GM19372 (cell line): ENCODE results near the gene HBE1.
A peak's percentile ranks its signal among the peaks of the same experiment; 100 is the strongest.

Experiments used
- ATAC-seq: cut with Tn5 transposase; IDR thresholded peaks from one replicate; pipeline ENCODE4 v1.9.1; 2021; ENCODE audit warnings: mild to moderate bottlenecking, low read depth, moderate library complexity; ENCODE audit not compliant: unreplicated experiment

The HBE1 gene

GRCh38 chr11:5286351-5286750, 16.6 kb upstream of the HBE1 start:
- no peak for ATAC-seq

DNA sequence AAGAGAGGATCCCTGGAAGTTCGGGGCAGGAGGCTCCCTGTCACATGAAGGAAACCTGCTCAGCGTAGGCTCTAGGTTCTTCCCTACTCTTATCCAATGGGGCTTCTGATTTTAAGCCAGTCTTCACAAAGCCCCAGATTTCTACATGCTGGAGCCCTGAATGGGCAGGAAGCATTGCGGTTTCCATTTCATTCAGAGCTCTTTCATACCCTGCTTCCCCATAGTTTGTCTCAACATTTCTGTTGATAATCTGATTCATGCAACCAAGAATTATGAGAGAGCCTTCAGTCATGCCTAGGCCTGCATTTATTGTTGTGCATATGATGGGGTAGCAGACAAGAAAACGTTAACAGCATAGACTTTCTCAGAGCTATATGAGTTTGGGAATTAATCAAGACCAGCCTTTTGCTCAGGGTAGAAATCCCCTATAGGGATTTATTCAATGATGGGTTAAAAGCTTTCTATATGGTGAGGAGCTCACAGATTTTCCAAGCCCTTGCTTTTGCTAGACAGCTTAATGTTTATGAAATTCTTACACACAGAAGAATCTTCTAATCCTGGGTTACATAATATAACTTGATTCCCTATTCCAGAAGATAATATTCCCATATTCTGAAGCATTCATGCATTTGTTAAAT, 16.1 kb upstream of the HBE1 start:
- no peak for ATAC-seq

DNA sequence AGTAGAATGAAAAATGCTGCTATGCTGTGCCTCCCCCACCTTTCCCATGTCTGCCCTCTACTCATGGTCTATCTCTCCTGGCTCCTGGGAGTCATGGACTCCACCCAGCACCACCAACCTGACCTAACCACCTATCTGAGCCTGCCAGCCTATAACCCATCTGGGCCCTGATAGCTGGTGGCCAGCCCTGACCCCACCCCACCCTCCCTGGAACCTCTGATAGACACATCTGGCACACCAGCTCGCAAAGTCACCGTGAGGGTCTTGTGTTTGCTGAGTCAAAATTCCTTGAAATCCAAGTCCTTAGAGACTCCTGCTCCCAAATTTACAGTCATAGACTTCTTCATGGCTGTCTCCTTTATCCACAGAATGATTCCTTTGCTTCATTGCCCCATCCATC, 14.9 kb upstream of the HBE1 start:
- ATAC-seq: no peak

GRCh38 chr11:5283882-5284281, 14.1 kb upstream of the HBE1 start:
- ATAC-seq: no peak

- ATAC-seq: no peak
Observed at GRCh38 chr11:5283086-5283485, 13.3 kb upstream of the HBE1 start.

- no peak for ATAC-seq
Observed at GRCh38 chr11:5282628-5283027, 12.9 kb upstream of the HBE1 start.

DNA sequence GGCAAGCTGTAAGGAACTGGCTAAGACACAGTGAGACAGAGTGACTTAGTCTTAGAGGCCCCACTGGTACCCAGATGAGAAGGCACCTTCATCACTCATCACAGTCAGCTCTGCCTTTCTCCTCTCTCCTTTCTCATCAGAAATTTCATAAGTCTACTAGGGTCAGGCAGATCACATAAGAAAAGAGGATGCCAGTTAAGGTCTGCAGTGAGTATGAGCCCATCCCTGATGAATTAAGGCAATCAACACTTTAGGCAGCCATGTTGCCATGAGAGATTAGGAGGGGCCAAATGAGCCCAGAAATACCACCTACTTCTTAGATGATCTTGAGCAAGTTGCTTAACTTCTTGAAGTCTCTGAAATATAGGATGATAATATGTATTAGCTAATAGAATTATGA, 11.9 kb upstream of the HBE1 start:
- ATAC-seq: no peak

DNA sequence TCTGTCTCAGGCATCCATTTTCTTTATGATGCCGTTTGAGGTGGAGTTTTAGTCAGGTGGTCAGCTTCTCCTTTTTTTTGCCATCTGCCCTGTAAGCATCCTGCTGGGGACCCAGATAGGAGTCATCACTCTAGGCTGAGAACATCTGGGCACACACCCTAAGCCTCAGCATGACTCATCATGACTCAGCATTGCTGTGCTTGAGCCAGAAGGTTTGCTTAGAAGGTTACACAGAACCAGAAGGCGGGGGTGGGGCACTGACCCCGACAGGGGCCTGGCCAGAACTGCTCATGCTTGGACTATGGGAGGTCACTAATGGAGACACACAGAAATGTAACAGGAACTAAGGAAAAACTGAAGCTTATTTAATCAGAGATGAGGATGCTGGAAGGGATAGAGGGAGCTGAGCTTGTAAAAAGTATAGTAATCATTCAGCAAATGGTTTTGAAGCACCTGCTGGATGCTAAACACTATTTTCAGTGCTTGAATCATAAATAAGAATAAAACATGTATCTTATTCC, 10.9 kb upstream of the HBE1 start:
- ATAC-seq: peak; percentile 93

- no peak for ATAC-seq
Observed at GRCh38 chr11:5279471-5280090, 9.8 kb upstream of the HBE1 start.

- no peak for ATAC-seq
Observed at GRCh38 chr11:5277807-5278382, 8.2 kb upstream of the HBE1 start.

DNA sequence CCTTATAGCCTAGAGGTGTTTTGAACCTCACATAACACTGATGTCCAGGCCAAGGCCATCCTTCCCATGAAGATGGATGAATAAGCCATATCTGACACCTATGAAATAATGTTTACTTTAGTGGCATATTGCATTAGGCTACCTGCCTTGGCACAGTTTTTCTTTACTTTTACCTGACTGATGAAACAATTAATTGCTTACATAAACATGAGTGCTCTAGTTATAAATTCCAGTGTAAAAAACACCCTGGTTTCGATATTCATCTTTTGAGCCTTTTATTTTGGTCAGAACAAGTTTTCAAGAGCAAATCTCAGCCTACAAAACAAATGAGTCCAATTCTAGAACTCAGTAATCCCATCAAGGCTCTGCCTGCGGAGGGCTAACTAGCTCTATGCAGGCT, 7.0 kb upstream of the HBE1 start:
- ATAC-seq: no peak

DNA sequence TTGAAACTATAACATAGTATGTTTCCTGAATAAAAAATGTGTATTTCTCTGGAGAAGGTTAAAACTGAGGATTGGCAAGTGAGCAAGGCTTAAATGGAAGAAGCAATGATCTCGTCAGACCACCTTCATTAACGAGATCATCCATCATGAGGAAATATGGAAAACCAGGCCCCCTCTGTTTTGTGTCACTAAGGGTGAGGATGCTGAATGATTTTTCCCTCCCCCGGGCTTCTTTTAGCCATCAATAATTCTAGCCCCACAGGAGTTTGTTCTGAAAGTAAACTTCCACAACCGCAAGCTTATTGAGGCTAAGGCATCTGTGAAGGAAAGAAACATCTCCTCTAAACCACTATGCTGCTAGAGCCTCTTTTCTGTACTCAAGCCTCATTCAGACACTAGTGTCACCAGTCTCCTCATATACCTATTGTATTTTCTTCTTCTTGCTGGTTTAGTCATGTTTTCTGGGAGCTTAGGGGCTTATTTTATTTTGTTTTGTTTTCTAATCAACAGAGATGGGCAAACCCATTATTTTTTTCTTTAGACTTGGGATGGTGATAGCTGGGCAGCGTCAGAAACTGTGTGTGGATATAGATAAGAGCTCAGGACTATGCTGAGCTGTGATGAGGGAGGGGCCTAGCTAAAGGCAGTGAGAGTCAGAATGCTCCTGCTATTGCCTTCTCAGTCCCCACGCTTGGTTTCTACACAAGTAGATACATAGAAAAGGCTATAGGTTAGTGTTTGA, 5.8 kb upstream of the HBE1 start:
- ATAC-seq: no peak

- no peak for ATAC-seq
Observed at GRCh38 chr11:5274395-5274794, 4.7 kb upstream of the HBE1 start.

- no peak for ATAC-seq
Observed at GRCh38 chr11:5272395-5273017, 2.8 kb upstream of the HBE1 start.

DNA sequence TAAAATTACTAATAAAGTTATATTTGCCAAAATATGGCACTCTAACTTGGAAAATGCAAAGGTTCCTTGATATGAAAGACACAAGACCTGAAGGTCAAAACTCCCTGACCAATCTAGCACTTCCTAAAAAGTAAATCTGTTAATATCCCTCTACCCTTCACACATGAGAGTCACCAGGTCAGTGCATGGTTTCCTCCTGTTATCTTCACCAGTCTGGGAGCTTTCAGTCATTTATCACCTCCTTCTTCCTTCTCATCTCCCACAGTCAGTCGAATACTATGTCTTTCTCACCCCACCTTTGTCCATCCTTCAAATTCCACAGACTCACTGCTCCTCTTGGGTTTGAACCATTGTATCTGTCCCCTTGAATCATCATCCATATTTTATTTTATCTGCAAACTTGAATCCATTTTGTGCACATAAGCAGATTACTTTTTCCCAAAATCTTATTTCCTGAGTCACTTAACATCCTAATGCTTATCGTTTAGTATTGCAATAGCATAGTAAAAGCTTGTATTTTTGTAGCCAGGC, 2.6 kb downstream of the HBE1 start:
- no peak for ATAC-seq

GRCh38 chr11:5266609-5267008, 3.1 kb downstream of the HBE1 start:
- ATAC-seq: no peak

DNA sequence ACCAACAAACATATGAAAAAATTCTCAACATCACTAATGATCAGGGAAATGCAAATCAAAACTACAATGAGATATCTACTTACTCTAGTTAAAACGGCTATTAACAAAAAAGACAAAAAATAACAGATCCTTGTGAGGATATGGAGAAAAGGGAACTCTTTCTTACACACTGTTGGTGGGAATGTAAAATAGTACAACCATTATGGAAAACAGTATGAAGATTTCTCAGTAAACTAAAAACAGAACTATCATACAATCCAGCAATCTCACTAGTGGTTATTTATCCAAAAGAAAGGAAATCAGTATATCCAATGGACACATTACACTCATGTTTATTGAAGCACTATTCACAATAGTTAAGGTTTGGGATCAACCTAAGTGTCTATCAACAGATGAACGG, 3.9 kb downstream of the HBE1 start:
- ATAC-seq: no peak

DNA sequence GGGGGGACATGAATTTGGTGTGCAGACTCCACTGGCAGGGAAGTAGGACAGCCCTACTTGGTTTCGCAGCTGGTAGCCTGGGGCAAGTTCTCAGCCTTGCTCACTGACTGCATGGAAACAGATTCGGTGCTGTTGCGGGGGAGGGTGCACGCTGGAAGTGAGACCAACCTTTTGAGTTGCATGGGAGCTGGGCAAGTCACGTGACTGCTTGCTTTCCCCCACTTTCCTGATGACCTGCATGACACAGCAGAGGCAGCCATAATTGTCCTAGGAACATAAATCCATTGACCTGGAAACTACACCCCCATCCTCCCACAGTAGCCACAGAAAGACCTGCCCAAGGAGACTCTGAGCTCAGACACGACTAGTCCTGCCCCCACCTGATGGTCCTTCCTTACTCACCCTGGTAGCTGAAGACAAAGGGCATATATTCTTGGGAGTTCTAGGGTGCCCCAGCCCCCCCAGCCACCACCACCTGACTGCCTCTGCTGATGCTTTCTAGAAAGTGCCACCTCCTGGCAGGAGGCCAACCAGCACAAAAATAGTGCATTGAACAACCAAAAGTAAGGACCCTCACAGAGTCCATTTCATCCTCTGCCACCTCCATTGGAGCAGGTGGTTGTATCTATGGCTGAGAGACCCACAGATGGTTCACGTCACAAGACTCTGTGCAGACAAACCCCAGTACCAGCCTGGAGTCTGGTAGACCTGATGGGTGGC, 11.0 kb downstream of the HBE1 start:
- no peak for ATAC-seq

DNA sequence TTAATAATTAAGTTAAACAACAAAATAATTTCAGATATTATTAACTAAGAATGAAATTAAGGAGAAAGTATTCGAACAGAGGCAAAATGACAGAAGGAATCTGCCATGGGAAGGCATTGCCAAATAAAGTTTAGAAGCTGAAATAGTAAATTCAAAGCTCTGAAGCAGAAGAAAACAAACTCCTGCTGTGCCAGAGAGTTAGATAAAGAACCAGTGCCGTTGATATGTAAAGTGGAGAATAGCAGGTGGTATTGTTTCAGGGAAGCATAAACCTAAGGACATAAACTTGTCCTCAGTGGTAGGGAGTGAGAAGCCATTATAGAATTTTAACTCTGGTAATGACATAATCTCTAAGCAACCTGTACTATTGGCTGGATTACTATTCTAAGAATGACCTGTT, 12.4 kb downstream of the HBE1 start:
- ATAC-seq: no peak
